HepG2 (cell line): ENCODE data around the gene PPP1R13L. TPM values are rescaled to one million over a fixed set of nuclear protein-coding genes. Genes with fewer than 3 reads are reported as not detected.

Source experiments
- ARNT2 ChIP-seq: sonication (generic); formaldehyde crosslinking; IDR thresholded peaks from 2 replicates; pipeline ENCODE4 v1.8.0; 2022; ENCODE audit warnings: mild to moderate bottlenecking, low read depth, missing genetic modification reagents, moderate library complexity
- FOXO4 ChIP-seq: sonication (generic); formaldehyde crosslinking; conservative IDR thresholded peaks from 2 replicates; pipeline ENCODE4 v1.8.1; 2023; ENCODE audit warnings: missing genetic modification reagents
- HDAC2 ChIP-seq: sonication (generic); formaldehyde crosslinking; IDR thresholded peaks from 2 replicates; pipeline ENCODE4 v1.4.0; 2020; ENCODE audit warnings: missing genetic modification reagents
- HMG20B ChIP-seq: conservative IDR thresholded peaks from 2 replicates; pipeline ENCODE4 v1.6.1; 2016; ENCODE audit warnings: missing genetic modification reagents, missing compliant biosample characterization
- IRX3 ChIP-seq: sonication (generic); formaldehyde crosslinking; IDR thresholded peaks from 2 replicates; pipeline ENCODE4 v1.8.1; 2023; ENCODE audit warnings: mild to moderate bottlenecking, low read depth, missing genetic modification reagents, borderline replicate concordance
- KLF6 ChIP-seq: IDR thresholded peaks from 2 replicates; pipeline ENCODE4 v1.8.0; 2016; ENCODE audit warnings: missing biosample characterization, missing genetic modification reagents
- NCOA5 ChIP-seq: sonication (generic); formaldehyde crosslinking; IDR thresholded peaks from 2 replicates; pipeline ENCODE4 v1.4.0; 2020; ENCODE audit warnings: missing genetic modification reagents
- NFKBIZ ChIP-seq: IDR thresholded peaks from 2 replicates; pipeline ENCODE4 v1.6.1; 2018; ENCODE audit warnings: missing genetic modification reagents, missing compliant biosample characterization
- PPARG ChIP-seq: conservative IDR thresholded peaks from 2 replicates; pipeline ENCODE4 v1.6.1; 2016; ENCODE audit warnings: missing biosample characterization, missing genetic modification reagents
- PRPF4 ChIP-seq: fragments of 200-400 bp; formaldehyde crosslinking; IDR thresholded peaks from 2 replicates; pipeline ENCODE4 v1.6.1; 2016; ENCODE audit warnings: low read length, low read depth; ENCODE audit not compliant: poor library complexity, severe bottlenecking
- SSRP1 ChIP-seq: IDR thresholded peaks from 2 replicates; pipeline ENCODE4 v1.6.1; 2016; ENCODE audit warnings: control low read depth
- TBX2 ChIP-seq: sonication (generic); formaldehyde crosslinking; IDR thresholded peaks from 2 replicates; pipeline ENCODE4 v1.5.0; 2020; ENCODE audit warnings: missing genetic modification reagents, mild to moderate bottlenecking, borderline replicate concordance
- TFAP4 ChIP-seq: sonication (generic); IDR thresholded peaks from 2 replicates; pipeline ENCODE4 v1.6.1; 2016; ENCODE audit warnings: low read depth, borderline replicate concordance
- TGIF2 ChIP-seq: IDR thresholded peaks from 2 replicates; pipeline ENCODE4 v1.6.1; 2016; ENCODE audit warnings: control low read depth, missing compliant biosample characterization
- TP53 ChIP-seq: sonication (generic); formaldehyde crosslinking; conservative IDR thresholded peaks from 2 replicates; pipeline ENCODE4 v1.4.0; 2020; ENCODE audit warnings: missing genetic modification reagents
- XBP1 ChIP-seq: sonication (generic); formaldehyde crosslinking; IDR thresholded peaks from 2 replicates; pipeline ENCODE4 v1.5.0; 2020; ENCODE audit warnings: missing genetic modification reagents
- ZFY ChIP-seq: sonication (generic); formaldehyde crosslinking; IDR thresholded peaks from 2 replicates; pipeline ENCODE4 v1.4.0; 2020; ENCODE audit warnings: missing genetic modification reagents
- ZNF382 ChIP-seq: sonication (generic); formaldehyde crosslinking; IDR thresholded peaks from 2 replicates; pipeline ENCODE4 v1.5.0; 2020; ENCODE audit warnings: missing genetic modification reagents, mild to moderate bottlenecking, borderline replicate concordance
- ZNF446 ChIP-seq: sonication (generic); formaldehyde crosslinking; IDR thresholded peaks from 2 replicates; pipeline ENCODE4 v1.5.0; 2020; ENCODE audit warnings: mild to moderate bottlenecking, missing genetic modification reagents
- ZNF567 ChIP-seq: sonication (generic); formaldehyde crosslinking; IDR thresholded peaks from 2 replicates; pipeline ENCODE4 v1.8.1; 2023; ENCODE audit warnings: mild to moderate bottlenecking, missing genetic modification reagents, borderline replicate concordance
- ZNF639 ChIP-seq: conservative IDR thresholded peaks from 2 replicates; pipeline ENCODE4 v1.6.1; 2018; ENCODE audit warnings: missing genetic modification reagents
- ZNF670 ChIP-seq: sonication (generic); formaldehyde crosslinking; IDR thresholded peaks from 2 replicates; pipeline ENCODE4 v1.8.0; 2022; ENCODE audit warnings: mild to moderate bottlenecking, missing genetic modification reagents, borderline replicate concordance
- ZNF772 ChIP-seq: sonication (generic); formaldehyde crosslinking; IDR thresholded peaks from 2 replicates; pipeline ENCODE4 v1.5.0; 2020; ENCODE audit warnings: mild to moderate bottlenecking, missing genetic modification reagents
- polyA plus RNA-seq, 8 experiments: library from polyadenylated mRNA; depleted of rRNA in 3 of 8; stranded (reverse) in 7 of 8; unstranded in 1 of 8; fragments of >200 nt; fragmentation: Illumina TruSeq in 4 of 8; extraction: Trizol in 4 of 8; gene quantifications; 2 replicates each; pipeline versions ENCODE4 v1.2.1 to v1.2.3, GENCODE V29; 2011 to 2016; ENCODE audit warnings: low read depth in 4 of 8, missing spikeins in 1 of 8, mixed read lengths in 1 of 8; ENCODE audit not compliant: insufficient read depth in 1 of 8
- total RNA-seq, 5 experiments: library from RNA; depleted of rRNA; stranded (reverse); fragments of >200 nt; fragmentation: Illumina TruSeq; extraction: Trizol; gene quantifications; 2 replicates each; pipeline ENCODE4 v1.2.3, GENCODE V29; 2016; ENCODE audit warnings: low read depth in 1 of 5
- TF ChIP-seq, protein P1 (sequence below): sonication (generic); formaldehyde crosslinking; IDR thresholded peaks from 2 replicates; pipeline ENCODE4 v1.8.0; 2022; ENCODE audit warnings: mild to moderate bottlenecking, missing genetic modification reagents, moderate library complexity
- TF ChIP-seq, protein P2 (sequence below): IDR thresholded peaks from 2 replicates; pipeline ENCODE4 v1.6.1; 2012; ENCODE audit warnings: low read depth, low read length, improper control_type of control experiment
- TF ChIP-seq, protein P3 (sequence below): sonication (generic); formaldehyde crosslinking; IDR thresholded peaks from 2 replicates; pipeline ENCODE4 v1.5.0; 2020; ENCODE audit warnings: missing genetic modification reagents

Gene PPP1R13L
- total and polyA plus RNA-seq, 2 of the 13 experiments (the other 11 are each of a cell fraction or from before 2014, with no cell fraction given): 1.3 to 6.6 TPM

DNA sequence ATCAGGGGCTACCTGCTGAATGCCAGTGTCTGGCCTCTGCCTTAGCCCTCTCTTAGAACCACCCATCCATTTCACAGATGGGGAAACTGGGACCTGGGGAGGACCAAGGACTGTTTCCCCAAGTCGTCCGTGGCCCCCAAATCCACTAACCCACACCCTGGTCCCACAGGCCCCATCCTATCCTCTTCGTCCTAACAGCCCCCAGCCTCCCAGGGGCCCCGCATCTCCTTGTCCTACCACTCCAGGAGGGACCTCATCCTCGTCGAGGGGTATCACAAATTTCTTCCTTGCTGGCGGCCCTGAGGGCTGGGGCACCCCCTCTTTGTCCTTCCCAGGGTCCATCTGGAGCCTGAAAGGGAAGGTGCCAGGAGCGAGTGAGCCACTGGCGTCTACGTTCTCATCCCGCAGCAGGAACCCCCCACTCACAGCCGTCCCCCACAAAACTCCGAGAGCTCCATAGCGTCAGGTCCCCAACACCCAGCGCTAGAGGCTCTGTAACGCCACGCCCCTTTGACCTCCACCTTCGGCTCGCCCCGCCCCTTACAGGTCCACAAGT, 18.2 kb upstream of the PPP1R13L start (continued):
- TF ChIP-seq FOXO4 (CRISPR knock-in tag): no peak
- TF ChIP-seq HDAC2: no peak
- TF ChIP-seq ZNF567 (CRISPR knock-in tag): no peak
- TF ChIP-seq NCOA5 (CRISPR knock-in tag): no peak
- no peak for TF ChIP-seq TFAP4
- 0 out of 2 replicates have a peak, but pooled peaks have one; percentile 14 for TF ChIP-seq ZNF446
- TF ChIP-seq ZNF670: no peak
- no peak for TF ChIP-seq PPARG
- TF ChIP-seq ZNF772 (CRISPR knock-in tag): no peak
- no peak for TF ChIP-seq XBP1 (CRISPR knock-in tag)
- TF ChIP-seq KLF6: no peak
- TF ChIP-seq ARNT2 (CRISPR knock-in tag): no peak
- no peak for TF ChIP-seq ZFY (CRISPR knock-in tag)
- TF ChIP-seq, protein P1, sequence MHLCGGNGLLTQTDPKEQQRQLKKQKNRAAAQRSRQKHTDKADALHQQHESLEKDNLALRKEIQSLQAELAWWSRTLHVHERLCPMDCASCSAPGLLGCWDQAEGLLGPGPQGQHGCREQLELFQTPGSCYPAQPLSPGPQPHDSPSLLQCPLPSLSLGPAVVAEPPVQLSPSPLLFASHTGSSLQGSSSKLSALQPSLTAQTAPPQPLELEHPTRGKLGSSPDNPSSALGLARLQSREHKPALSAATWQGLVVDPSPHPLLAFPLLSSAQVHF: no peak
- no peak; the same call in 1 of the 2 replicates for TF ChIP-seq ZNF639 (CRISPR knock-in tag)
- TF ChIP-seq, protein P2, sequence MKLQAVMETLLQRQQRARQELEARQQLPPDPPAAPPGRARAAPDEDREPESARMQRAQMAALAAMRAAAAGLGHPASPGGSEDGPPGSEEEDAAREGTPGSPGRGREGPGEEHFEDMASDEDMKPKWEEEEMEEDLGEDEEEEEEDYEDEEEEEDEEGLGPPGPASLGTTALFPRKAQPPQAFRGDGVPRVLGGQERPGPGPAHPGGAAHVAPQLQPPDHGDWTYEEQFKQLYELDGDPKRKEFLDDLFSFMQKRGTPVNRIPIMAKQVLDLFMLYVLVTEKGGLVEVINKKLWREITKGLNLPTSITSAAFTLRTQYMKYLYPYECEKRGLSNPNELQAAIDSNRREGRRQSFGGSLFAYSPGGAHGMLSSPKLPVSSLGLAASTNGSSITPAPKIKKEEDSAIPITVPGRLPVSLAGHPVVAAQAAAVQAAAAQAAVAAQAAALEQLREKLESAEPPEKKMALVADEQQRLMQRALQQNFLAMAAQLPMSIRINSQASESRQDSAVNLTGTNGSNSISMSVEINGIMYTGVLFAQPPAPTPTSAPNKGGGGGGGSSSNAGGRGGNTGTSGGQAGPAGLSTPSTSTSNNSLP: no peak
- TF ChIP-seq HMG20B: no peak
- no peak for TF ChIP-seq TBX2
- no peak for TF ChIP-seq ZNF382 (CRISPR knock-in tag)
- TF ChIP-seq TGIF2 (CRISPR knock-in tag): no peak
- TF ChIP-seq NFKBIZ (CRISPR knock-in tag): no peak
- no peak for TF ChIP-seq PRPF4
- TF ChIP-seq, protein P3, sequence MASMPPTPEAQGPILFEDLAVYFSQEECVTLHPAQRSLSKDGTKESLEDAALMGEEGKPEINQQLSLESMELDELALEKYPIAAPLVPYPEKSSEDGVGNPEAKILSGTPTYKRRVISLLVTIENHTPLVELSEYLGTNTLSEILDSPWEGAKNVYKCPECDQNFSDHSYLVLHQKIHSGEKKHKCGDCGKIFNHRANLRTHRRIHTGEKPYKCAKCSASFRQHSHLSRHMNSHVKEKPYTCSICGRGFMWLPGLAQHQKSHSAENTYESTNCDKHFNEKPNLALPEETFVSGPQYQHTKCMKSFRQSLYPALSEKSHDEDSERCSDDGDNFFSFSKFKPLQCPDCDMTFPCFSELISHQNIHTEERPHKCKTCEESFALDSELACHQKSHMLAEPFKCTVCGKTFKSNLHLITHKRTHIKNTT (CRISPR knock-in tag): no peak
- no peak for TF ChIP-seq SSRP1 (CRISPR knock-in tag)
- no peak for TF ChIP-seq IRX3 (CRISPR knock-in tag)
- TF ChIP-seq TP53 (CRISPR knock-in tag): no peak
